ENCODE measurements around the gene SUCO. TPM values are rescaled to one million over a fixed set of nuclear protein-coding genes. Genes with fewer than 3 reads are reported as not detected.

SUCO gene
- total RNA-seq, 4 donors from 2014 or later, result 21.1 to 31.6 (median 22.3) TPM

DNA sequence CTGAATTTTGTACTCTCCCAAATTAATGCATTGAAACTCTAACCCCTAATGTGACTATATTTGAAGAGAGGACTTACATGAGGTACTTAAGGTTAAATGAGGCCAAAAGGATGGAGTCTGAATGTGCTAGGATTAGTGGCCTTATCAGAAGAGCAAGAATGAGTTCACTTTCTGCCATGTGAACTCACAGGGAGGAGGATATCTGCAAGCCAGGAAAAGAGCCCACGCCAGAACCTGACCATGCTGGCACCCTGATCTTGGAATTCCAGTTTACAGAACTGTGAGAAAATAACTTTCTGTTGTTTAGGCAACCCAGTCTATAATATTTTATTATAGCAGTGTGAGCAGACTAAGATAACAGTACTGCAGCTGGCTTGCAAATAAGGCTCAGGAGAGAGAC lies 113.7 kb downstream of the SUCO start:
- Histone ChIP-seq H3K36me3 (no peaks in the 10 kb centered on the region), H3K4me1 (no peaks in the 10 kb centered on the region), H3K9me3 (no peaks in the 10 kb centered on the region), H3K4me3 (no peak overlapping the region), H3K27ac (replicated peaks in 1 of 4) (no peak overlapping the region), H3K27me3 (no peaks in the 10 kb centered on the region)
- intact Hi-C loops (cut with DNase I), result no loop called here
- TF ChIP-seq EP300 (IDR thresholded peaks at IDR 0.05), result no peak
- TF ChIP-seq CTCF (IDR thresholded peaks at IDR 0.05), result no peak
- TF ChIP-seq POLR2A (IDR thresholded peaks at IDR 0.05; ENCODE audit: low read depth), result no peak
- TF ChIP-seq POLR2AphosphoS5 (IDR thresholded peaks at IDR 0.05), result no peak
- WGBS, result 100% methylated on average over 1 of the region's 1 CpG
- DNase-seq (ENCODE audit: extremely low spot score), result no peak

- WGBS, result 71% methylated on average over 7 of the region's 8 CpGs
- Histone ChIP-seq H3K27me3 (no peaks in the 10 kb centered on the region), H3K9me3 (no peaks in the 10 kb centered on the region), H3K4me1 (no peaks in the 10 kb centered on the region), H3K27ac (replicated peaks in 1 of 4) (no peak overlapping the region), H3K4me3 (no peak overlapping the region), H3K36me3 (no peaks in the 10 kb centered on the region)
- intact Hi-C loops (cut with DNase I), result no loop called here
- TF ChIP-seq CTCF (IDR thresholded peaks at IDR 0.05), result no peak
- no peak for TF ChIP-seq POLR2AphosphoS5 (IDR thresholded peaks at IDR 0.05)
- no peak for TF ChIP-seq EP300 (IDR thresholded peaks at IDR 0.05)
- TF ChIP-seq POLR2A (IDR thresholded peaks at IDR 0.05; ENCODE audit: low read depth), result no peak
- no peak for DNase-seq (ENCODE audit: extremely low spot score)
Observed at GRCh38 chr1:172647110-172647564, 114.2 kb downstream of the SUCO start.

GRCh38 chr1:172647987-172648386 lies 115.0 kb downstream of the SUCO start:
- H3K9me3 ChIP-seq, result no peaks in the 10 kb centered on the region
- H3K27me3 ChIP-seq, result no peaks in the 10 kb centered on the region
- TF ChIP-seq POLR2A (IDR thresholded peaks at IDR 0.05; ENCODE audit: low read depth), result no peak
- TF ChIP-seq POLR2AphosphoS5 (IDR thresholded peaks at IDR 0.05), result no peak
- TF ChIP-seq CTCF (IDR thresholded peaks at IDR 0.05), result no peak
- TF ChIP-seq EP300 (IDR thresholded peaks at IDR 0.05), result no peak
- WGBS, result 85% methylated on average over 4 of the region's 4 CpGs
- no peaks in the 10 kb centered on the region for H3K36me3 ChIP-seq
- intact Hi-C loops (cut with DNase I), result no loop called here
- no peaks in the 10 kb centered on the region for H3K4me1 ChIP-seq
- DNase-seq (ENCODE audit: extremely low spot score), result no peak
- no peak overlapping the region for H3K27ac ChIP-seq (replicated peaks in 1 of 4)
- no peak overlapping the region for H3K4me3 ChIP-seq

DNA sequence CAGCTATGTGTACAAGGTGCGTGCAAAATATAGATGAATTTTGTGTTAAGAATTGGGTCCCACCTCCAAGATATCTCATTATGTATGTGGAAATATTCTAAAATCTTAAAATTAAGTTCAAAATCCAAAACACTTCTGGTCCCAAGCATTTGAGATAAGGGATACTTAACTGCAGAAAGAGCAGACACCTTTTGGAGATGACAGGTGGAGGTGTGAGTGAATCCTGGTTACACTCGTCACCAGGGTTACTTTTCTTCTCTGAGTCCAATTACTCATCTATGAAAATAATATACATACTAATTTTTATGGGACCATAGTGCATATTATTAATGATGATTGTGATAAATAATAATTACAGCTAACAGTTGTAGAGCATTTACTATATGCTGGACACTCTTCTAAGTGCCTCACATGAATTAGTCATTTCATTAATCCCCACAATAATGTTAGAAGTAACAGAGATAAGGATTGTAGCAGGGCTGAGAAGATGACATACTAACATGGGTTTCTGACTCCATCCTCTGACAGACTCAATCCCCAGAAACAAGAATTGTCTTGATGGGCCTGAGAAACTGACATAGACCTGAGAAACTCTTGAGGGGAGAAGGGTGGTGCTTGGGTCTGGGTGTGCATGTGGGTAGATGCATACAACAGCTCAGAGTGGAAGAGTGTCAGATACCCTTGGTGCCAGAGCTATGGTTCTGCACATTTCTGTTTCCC lies 117.7 kb downstream of the SUCO start:
- intact Hi-C loops (cut with DNase I), result no loop called here
- DNase-seq (ENCODE audit: extremely low spot score), result no peak
- no peaks in the 10 kb centered on the region for H3K27me3 ChIP-seq
- H3K27ac ChIP-seq (replicated peaks in 1 of 4), result no peak overlapping the region
- TF ChIP-seq EP300 (IDR thresholded peaks at IDR 0.05) (no peak), POLR2AphosphoS5 (IDR thresholded peaks at IDR 0.05) (no peak), CTCF (IDR thresholded peaks at IDR 0.05) (no peak), POLR2A (IDR thresholded peaks at IDR 0.05; ENCODE audit: low read depth) (no peak)
- no peaks in the 10 kb centered on the region for H3K36me3 ChIP-seq
- no peaks in the 10 kb centered on the region for H3K4me1 ChIP-seq
- 89% methylated on average over 2 of the region's 2 CpGs for WGBS
- no peak overlapping the region for H3K4me3 ChIP-seq
- H3K9me3 ChIP-seq, result no peaks in the 10 kb centered on the region

Data from esophagus muscularis mucosa (tissue), 4 donors.